Measurements from ENCODE around the gene FAM170B.

The FAM170B gene

GRCh38 chr10:49171326-49172060, 37.7 kb upstream of the FAM170B start:
- Histone ChIP-seq H3K9me3 (ENCODE audit: low read length) (no peaks in the 10 kb centered on the region), H3K79me2 (ENCODE audit: insufficient read depth, low read length) (no peaks in the 10 kb centered on the region), H3K9ac (ENCODE audit: low read length) (no peak overlapping the region), H3K4me3 (ENCODE audit: low read depth, low read length, poor library complexity, severe bottlenecking) (no peak overlapping the region), H3F3A (ENCODE audit: insufficient read depth, low read length) (no peaks in the 10 kb centered on the region), H3K27me3 (ENCODE audit: insufficient read depth, low read length) (no peaks in the 10 kb centered on the region), H3K4me2 (ENCODE audit: low read length) (no peak overlapping the region), H3K27ac (ENCODE audit: low read depth, low read length, poor library complexity, severe bottlenecking) (no peak overlapping the region), H3K36me3 (ENCODE audit: insufficient read depth, low read length) (no peaks in the 10 kb centered on the region), H2AFZ (ENCODE audit: low read length) (no peak overlapping the region), H4K20me1 (ENCODE audit: insufficient read depth, low read length) (no peaks in the 10 kb centered on the region), H3K9me2 (ENCODE audit: low read depth, low read length) (no peaks in the 10 kb centered on the region), H3K4me1 (ENCODE audit: insufficient read depth, low read length, severe bottlenecking) (no peaks in the 10 kb centered on the region)
- TF ChIP-seq CTCF (IDR thresholded peaks at IDR 0.05; ENCODE audit: low read length) (no peak), EZH2 (IDR thresholded peaks at IDR 0.05; ENCODE audit: borderline replicate concordance, low read length) (no peak)

GRCh38 chr10:49170632-49171325, 37.0 kb upstream of the FAM170B start:
- no peaks in the 10 kb centered on the region for H3K79me2 ChIP-seq (ENCODE audit: insufficient read depth, low read length)
- no peaks in the 10 kb centered on the region for H3K9me3 ChIP-seq (ENCODE audit: low read length)
- no peaks in the 10 kb centered on the region for H3K27me3 ChIP-seq (ENCODE audit: insufficient read depth, low read length)
- H3K36me3 ChIP-seq (ENCODE audit: insufficient read depth, low read length) = no peaks in the 10 kb centered on the region
- no peaks in the 10 kb centered on the region for H4K20me1 ChIP-seq (ENCODE audit: insufficient read depth, low read length)
- H3K4me3 ChIP-seq (ENCODE audit: low read depth, low read length, poor library complexity, severe bottlenecking) = no peak overlapping the region
- H3K4me1 ChIP-seq (ENCODE audit: insufficient read depth, low read length, severe bottlenecking) = no peaks in the 10 kb centered on the region
- no peak overlapping the region for H3K9ac ChIP-seq (ENCODE audit: low read length)
- no peak overlapping the region for H3K27ac ChIP-seq (ENCODE audit: low read depth, low read length, poor library complexity, severe bottlenecking)
- H3K4me2 ChIP-seq (ENCODE audit: low read length) = no peak overlapping the region
- H2AFZ ChIP-seq (ENCODE audit: low read length) = no peak overlapping the region
- H3F3A ChIP-seq (ENCODE audit: insufficient read depth, low read length) = no peaks in the 10 kb centered on the region
- H3K9me2 ChIP-seq (ENCODE audit: low read depth, low read length) = no peaks in the 10 kb centered on the region
- no peak for TF ChIP-seq CTCF (IDR thresholded peaks at IDR 0.05; ENCODE audit: low read length)
- TF ChIP-seq EZH2 (IDR thresholded peaks at IDR 0.05; ENCODE audit: borderline replicate concordance, low read length) = no peak

DNA sequence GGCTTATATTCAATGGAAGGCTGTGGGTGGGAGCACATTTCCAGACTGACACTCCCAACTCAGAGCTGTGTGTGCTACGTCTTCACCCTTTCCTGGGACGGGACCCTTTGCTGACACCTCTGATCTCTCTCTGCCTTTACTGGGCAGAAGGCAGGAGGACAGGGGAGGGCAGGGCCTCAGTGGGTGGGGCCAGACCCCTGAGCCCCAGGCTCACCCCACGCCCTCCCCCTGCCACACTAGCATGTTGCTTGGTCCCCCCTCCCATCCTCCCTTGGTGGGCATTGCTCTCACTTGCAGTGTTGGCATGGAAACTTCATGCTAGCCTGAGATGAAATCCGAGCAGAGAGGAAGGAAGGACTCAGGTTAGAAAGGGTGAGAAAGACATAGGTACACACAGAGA, 36.0 kb upstream of the FAM170B start:
- Histone ChIP-seq H3K4me1 (ENCODE audit: insufficient read depth, low read length, severe bottlenecking) (no peaks in the 10 kb centered on the region), H3K9me2 (ENCODE audit: low read depth, low read length) (no peaks in the 10 kb centered on the region), H3K4me2 (ENCODE audit: low read length) (no peak overlapping the region), H3K27ac (ENCODE audit: low read depth, low read length, poor library complexity, severe bottlenecking) (no peak overlapping the region), H3K79me2 (ENCODE audit: insufficient read depth, low read length) (no peaks in the 10 kb centered on the region), H3K9me3 (ENCODE audit: low read length) (no peaks in the 10 kb centered on the region), H3K9ac (ENCODE audit: low read length) (no peak overlapping the region), H3K36me3 (ENCODE audit: insufficient read depth, low read length) (no peaks in the 10 kb centered on the region), H3K4me3 (ENCODE audit: low read depth, low read length, poor library complexity, severe bottlenecking) (no peak overlapping the region), H2AFZ (ENCODE audit: low read length) (no peak overlapping the region), H4K20me1 (ENCODE audit: insufficient read depth, low read length) (no peaks in the 10 kb centered on the region), H3F3A (ENCODE audit: insufficient read depth, low read length) (no peaks in the 10 kb centered on the region), H3K27me3 (ENCODE audit: insufficient read depth, low read length) (no peaks in the 10 kb centered on the region)
- TF ChIP-seq EZH2 (IDR thresholded peaks at IDR 0.05; ENCODE audit: borderline replicate concordance, low read length) (no peak), CTCF (IDR thresholded peaks at IDR 0.05; ENCODE audit: low read length) (no peak)

Data from OCI-LY1 (cell line).